Activated CD4-positive, alpha-beta T cell treated with anti-CD3 and anti-CD28 coated beads, Interleukin-2, amount 10 ng/mL, durations not matched to agents 24 days and 14 days (primary cell): ENCODE data around the gene DNAL1. TPM values are rescaled to one million over a fixed set of nuclear protein-coding genes. Genes with fewer than 3 reads are reported as not detected.
A peak's percentile ranks its signal among the peaks of the same experiment; 100 is the strongest.

Experiments used
- DNase-seq: peaks from one replicate; pipeline ENCODE4 v3.0.0; 2022
- H3K27ac Mint-ChIP-seq: one replicate; pipeline ENCODE4 v1.8.0; 2022; ENCODE audit warnings: mild to moderate bottlenecking, mixed read lengths
- H3K27me3 Mint-ChIP-seq: one replicate; pipeline ENCODE4 v1.8.0; 2022; ENCODE audit warnings: mixed read lengths
- H3K36me3 Mint-ChIP-seq: one replicate; pipeline ENCODE4 v1.8.0; 2022; ENCODE audit warnings: low read depth, mild to moderate bottlenecking, mixed read lengths
- H3K4me1 Mint-ChIP-seq: one replicate; pipeline ENCODE4 v1.8.0; 2021; ENCODE audit warnings: mixed read lengths
- H3K4me3 Mint-ChIP-seq: one replicate; pipeline ENCODE4 v1.8.0; 2022; ENCODE audit warnings: mild to moderate bottlenecking, moderate library complexity, mixed read lengths
- H3K9me3 Mint-ChIP-seq: one replicate; pipeline ENCODE4 v1.8.0; 2021; ENCODE audit warnings: mixed read lengths
- intact Hi-C: fragments of 100-400 bp; cut with micrococcal nuclease; formaldehyde crosslinking; loops from one replicate; pipeline ENCODE4 v1.15.1; 2023
- total RNA-seq: library from RNA; stranded (reverse); gene quantifications from 2 replicates; pipeline ENCODE4 v1.2.3, GENCODE V29; 2022

DNAL1 gene
- total RNA-seq, 1 donor from 2014 or later = 6.8 TPM

- Mint-ChIP-seq H3K36me3 (peaks cover 63% of the 10 kb centered on the region), H3K27me3 (no peaks in the 10 kb centered on the region), H3K27ac (peak overlapping the region; percentile 76), H3K4me1 (peaks cover 29% of the 10 kb centered on the region), H3K4me3 (no peak overlapping the region), H3K9me3 (no peaks in the 10 kb centered on the region)
- DNase-seq = no peak
- intact Hi-C loops = loop anchor here (5.0 kb wide), 1 partner anchor 161 kb away; the partner anchor contains the start of gene ZNF410
Observed at GRCh38 chr14:73726025-73726961, 81.5 kb downstream of the DNAL1 start.

DNA sequence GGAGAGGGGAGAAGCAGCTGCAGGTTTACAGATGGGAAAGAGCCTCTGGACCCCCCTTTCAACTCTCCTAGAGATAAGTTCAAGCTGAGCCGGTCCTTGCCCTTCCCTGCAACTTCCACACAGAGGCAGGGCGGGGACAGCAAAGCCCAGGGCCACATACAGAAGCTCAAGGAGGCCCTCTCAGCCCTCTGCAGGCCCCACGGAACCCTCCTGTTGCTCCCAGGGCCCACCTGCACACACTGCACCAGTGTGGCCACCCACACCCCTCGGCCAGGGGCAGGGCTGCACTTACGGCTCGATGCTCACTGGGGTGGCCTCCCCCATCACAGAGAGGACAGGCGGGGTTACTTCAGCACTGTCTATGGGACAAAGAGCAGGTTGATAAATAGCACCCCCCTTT, 82.4 kb downstream of the DNAL1 start:
- Mint-ChIP-seq H3K4me1 (peaks cover 32% of the 10 kb centered on the region), H3K27ac (peak overlapping the region; percentile 60), H3K9me3 (no peaks in the 10 kb centered on the region), H3K4me3 (no peak overlapping the region), H3K36me3 (peaks cover 61% of the 10 kb centered on the region), H3K27me3 (no peaks in the 10 kb centered on the region)
- DNase-seq = no peak
- intact Hi-C loops = loop anchor here (5.0 kb wide), 1 partner anchor 160 kb away; the partner anchor contains the start of gene ZNF410

- Mint-ChIP-seq H3K27ac (peak overlapping the region; percentile 83), H3K27me3 (no peaks in the 10 kb centered on the region), H3K36me3 (peaks cover 56% of the 10 kb centered on the region), H3K4me1 (peaks cover 29% of the 10 kb centered on the region), H3K9me3 (no peaks in the 10 kb centered on the region), H3K4me3 (peak overlapping the region; percentile 16)
- intact Hi-C loops = loop anchor here (1.0 to 5.0 kb wide), 6 partner anchors 13 to 310 kb away; partner anchors contain the start of gene ZNF410
- DNase-seq = peak; percentile 96
Observed at GRCh38 chr14:73728717-73729330, 84.0 kb downstream of the DNAL1 start.

- DNase-seq = no peak
- H3K27me3 Mint-ChIP-seq = no peaks in the 10 kb centered on the region
- peaks cover 55% of the 10 kb centered on the region for H3K36me3 Mint-ChIP-seq
- no peaks in the 10 kb centered on the region for H3K9me3 Mint-ChIP-seq
- intact Hi-C loops = loop anchor here (2.0 to 5.0 kb wide), 2 partner anchors 158 to 309 kb away; partner anchors contain the start of gene ZNF410
- H3K27ac Mint-ChIP-seq = peak overlapping the region; percentile 83
- H3K4me1 Mint-ChIP-seq = peaks cover 33% of the 10 kb centered on the region
- no peak overlapping the region for H3K4me3 Mint-ChIP-seq
Observed at GRCh38 chr14:73729556-73730265, 84.9 kb downstream of the DNAL1 start.

GRCh38 chr14:73731111-73731510, 86.3 kb downstream of the DNAL1 start:
- peaks cover 32% of the 10 kb centered on the region for H3K4me1 Mint-ChIP-seq
- no peaks in the 10 kb centered on the region for H3K9me3 Mint-ChIP-seq
- peaks cover 57% of the 10 kb centered on the region for H3K36me3 Mint-ChIP-seq
- intact Hi-C loops = no loop called here
- no peak for DNase-seq
- H3K4me3 Mint-ChIP-seq = no peak overlapping the region
- peak overlapping the region; percentile 5 for H3K27ac Mint-ChIP-seq
- no peaks in the 10 kb centered on the region for H3K27me3 Mint-ChIP-seq

GRCh38 chr14:73732006-73732405, 87.2 kb downstream of the DNAL1 start:
- no peaks in the 10 kb centered on the region for H3K27me3 Mint-ChIP-seq
- peaks cover 61% of the 10 kb centered on the region for H3K36me3 Mint-ChIP-seq
- H3K4me3 Mint-ChIP-seq = no peak overlapping the region
- DNase-seq = no peak
- no peaks in the 10 kb centered on the region for H3K9me3 Mint-ChIP-seq
- H3K4me1 Mint-ChIP-seq = peaks cover 29% of the 10 kb centered on the region
- peak overlapping the region; percentile 57 for H3K27ac Mint-ChIP-seq
- intact Hi-C loops = no loop called here

DNA sequence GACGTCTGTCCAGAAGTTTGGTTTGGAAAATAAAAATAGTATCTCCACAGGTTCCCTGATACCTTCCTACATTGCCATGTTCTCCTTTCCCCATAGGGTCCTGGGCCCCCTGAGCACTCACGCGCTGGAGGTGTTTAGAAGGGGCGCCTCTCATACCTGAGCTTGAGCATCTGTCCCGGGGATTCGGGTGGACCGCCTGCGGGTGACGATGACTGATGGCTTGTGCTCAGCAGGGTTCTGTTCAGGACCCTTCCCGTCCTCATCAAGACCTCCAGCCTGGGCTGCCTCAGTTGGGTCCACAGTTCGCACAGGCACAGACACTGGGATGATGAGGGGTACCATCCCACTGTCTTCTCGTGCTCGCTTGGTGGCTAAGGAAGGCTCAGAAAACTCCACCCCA, 92.1 kb downstream of the DNAL1 start:
- Mint-ChIP-seq H3K27ac (peak overlapping the region; percentile 12), H3K36me3 (peaks cover 47% of the 10 kb centered on the region), H3K4me3 (no peak overlapping the region), H3K9me3 (no peaks in the 10 kb centered on the region), H3K4me1 (peaks cover 34% of the 10 kb centered on the region), H3K27me3 (no peaks in the 10 kb centered on the region)
- DNase-seq = no peak
- intact Hi-C loops = no loop called here

- Mint-ChIP-seq H3K27me3 (no peaks in the 10 kb centered on the region), H3K27ac (peak overlapping the region; percentile 34)
- DNase-seq = no peak
Observed at GRCh38 chr14:73738518-73739173, 93.9 kb downstream of the DNAL1 start.

DNA sequence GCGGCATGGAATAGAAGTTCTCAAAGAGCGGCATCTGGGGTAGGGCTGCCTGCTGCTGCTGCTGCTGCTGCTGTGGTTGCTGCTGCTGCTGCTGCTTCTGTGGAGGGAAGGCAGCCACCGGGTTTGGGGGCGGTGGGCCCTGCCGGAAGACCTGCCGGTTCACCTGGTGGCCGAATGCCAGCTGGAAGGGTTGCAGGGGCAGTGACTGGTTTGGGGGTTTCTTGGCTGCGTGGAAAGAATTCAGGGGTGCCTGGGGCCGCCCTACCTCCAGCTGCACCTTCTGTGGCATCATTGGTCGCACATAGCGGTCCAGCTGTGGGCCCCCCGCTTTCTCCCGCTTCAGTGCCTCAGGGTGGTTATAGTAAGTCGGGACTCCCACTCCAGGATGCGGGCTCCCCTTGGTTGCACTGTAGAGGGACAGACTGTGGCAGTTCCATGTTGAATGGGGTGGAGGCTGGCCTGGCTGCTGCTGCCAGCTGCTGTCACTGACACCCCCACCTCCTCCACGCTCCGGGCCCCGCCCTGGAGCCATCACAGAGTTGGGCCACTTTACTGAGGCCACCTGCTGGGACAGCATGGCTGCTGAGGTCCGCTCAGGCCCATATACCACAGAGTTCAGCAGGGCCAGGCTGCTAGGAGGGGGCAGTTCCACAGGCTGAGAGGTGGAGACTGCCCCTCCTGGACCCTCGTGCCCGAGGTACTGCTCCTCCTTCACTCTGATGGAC, 94.5 kb downstream of the DNAL1 start:
- H3K27me3 Mint-ChIP-seq = no peaks in the 10 kb centered on the region
- no peaks in the 10 kb centered on the region for H3K9me3 Mint-ChIP-seq
- no peak overlapping the region for H3K4me3 Mint-ChIP-seq
- peak overlapping the region; percentile 34 for H3K27ac Mint-ChIP-seq
- H3K36me3 Mint-ChIP-seq = peaks cover 39% of the 10 kb centered on the region
- intact Hi-C loops = no loop called here
- peaks cover 54% of the 10 kb centered on the region for H3K4me1 Mint-ChIP-seq
- DNase-seq = no peak

More at GRCh38 chr14:73738518-73739173, 93.9 kb downstream of the DNAL1 start:
- Mint-ChIP-seq H3K4me3 (no peak overlapping the region), H3K4me1 (peaks cover 48% of the 10 kb centered on the region), H3K36me3 (peaks cover 43% of the 10 kb centered on the region), H3K9me3 (no peaks in the 10 kb centered on the region)
- intact Hi-C loops = no loop called here

- no peak overlapping the region for H3K4me3 Mint-ChIP-seq
- peaks cover 55% of the 10 kb centered on the region for H3K4me1 Mint-ChIP-seq
- no peaks in the 10 kb centered on the region for H3K27me3 Mint-ChIP-seq
- DNase-seq = no peak
- intact Hi-C loops = loop anchor here (5.0 kb wide), 4 partner anchors 47 to 212 kb away; partner anchors contain the start of genes COQ6, FAM161B and ZNF410
- peaks cover 32% of the 10 kb centered on the region for H3K36me3 Mint-ChIP-seq
- H3K27ac Mint-ChIP-seq = peak overlapping the region; percentile 37
- no peaks in the 10 kb centered on the region for H3K9me3 Mint-ChIP-seq
Observed at GRCh38 chr14:73739899-73740617, 95.3 kb downstream of the DNAL1 start.

GRCh38 chr14:73740618-73741326, 96.0 kb downstream of the DNAL1 start:
- intact Hi-C loops = loop anchor here (5.0 kb wide), 4 partner anchors 47 to 212 kb away; partner anchors contain the start of genes COQ6, FAM161B and ZNF410
- no peak for DNase-seq
- Mint-ChIP-seq H3K9me3 (no peaks in the 10 kb centered on the region), H3K27me3 (no peaks in the 10 kb centered on the region), H3K27ac (peak overlapping the region; percentile 85), H3K4me3 (peak overlapping the region; percentile 91), H3K36me3 (peaks cover 28% of the 10 kb centered on the region), H3K4me1 (peaks cover 62% of the 10 kb centered on the region)
